ENCODE data around the gene SARDH.
A peak's percentile ranks its signal among the peaks of the same experiment; 100 is the strongest.
"Not testable (repeated sequence)": the region's sequence is repeated elsewhere in the genome, so short reads cannot be mapped to it uniquely, and the experiment has no call there.

The SARDH gene

GRCh38 chr9:133685653-133686609, 52.2 kb downstream of the SARDH start:
- no peak for DNase-seq (ENCODE audit: low read depth)

- no peak for DNase-seq (ENCODE audit: low read depth)
Observed at GRCh38 chr9:133684936-133685361, 53.2 kb downstream of the SARDH start.

DNA sequence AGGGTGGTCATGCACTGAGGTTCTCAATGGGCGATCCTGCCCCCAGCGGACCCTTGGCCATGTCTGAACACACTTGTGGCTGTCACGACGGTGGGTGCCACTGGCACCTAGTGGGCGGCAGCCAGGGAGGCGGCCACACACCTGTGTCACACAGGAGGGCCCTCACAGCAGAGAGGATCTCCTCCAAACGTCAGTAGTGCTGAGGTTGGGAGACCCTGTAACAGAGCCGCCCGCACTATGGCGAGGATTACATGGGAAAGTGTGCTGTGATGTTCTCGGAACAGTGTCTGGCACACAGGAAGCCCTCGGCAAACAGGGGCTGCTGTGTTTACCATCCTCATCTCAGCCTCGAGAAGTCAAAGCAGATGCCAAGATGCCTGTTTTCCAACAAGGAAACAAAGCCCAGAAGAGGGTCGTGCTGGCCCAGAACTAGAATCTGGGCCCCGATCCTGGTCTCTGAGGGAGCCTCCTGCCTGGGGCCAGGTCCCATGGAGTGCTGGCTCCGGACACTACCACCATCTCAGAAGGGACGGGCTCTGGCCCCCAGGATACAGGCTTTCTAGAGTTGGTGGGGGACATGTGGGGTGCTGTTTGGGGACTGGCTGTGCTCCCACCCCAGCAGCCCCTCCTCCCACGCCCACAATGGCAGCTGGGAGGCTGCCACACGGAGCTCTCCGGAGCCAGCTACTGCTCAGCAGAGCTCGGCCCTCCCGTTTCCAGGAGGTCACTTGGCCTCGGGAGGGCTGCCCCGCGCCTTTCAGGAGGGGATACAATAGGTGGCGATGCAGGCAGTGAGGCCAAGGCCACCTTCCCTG, 53.8 kb downstream of the SARDH start:
- no peak for DNase-seq (ENCODE audit: low read depth)

GRCh38 chr9:133683586-133684120, 54.5 kb downstream of the SARDH start:
- no peak for DNase-seq (ENCODE audit: low read depth)

GRCh38 chr9:133682818-133683585, 55.1 kb downstream of the SARDH start:
- DNase-seq (ENCODE audit: low read depth) = no peak

DNA sequence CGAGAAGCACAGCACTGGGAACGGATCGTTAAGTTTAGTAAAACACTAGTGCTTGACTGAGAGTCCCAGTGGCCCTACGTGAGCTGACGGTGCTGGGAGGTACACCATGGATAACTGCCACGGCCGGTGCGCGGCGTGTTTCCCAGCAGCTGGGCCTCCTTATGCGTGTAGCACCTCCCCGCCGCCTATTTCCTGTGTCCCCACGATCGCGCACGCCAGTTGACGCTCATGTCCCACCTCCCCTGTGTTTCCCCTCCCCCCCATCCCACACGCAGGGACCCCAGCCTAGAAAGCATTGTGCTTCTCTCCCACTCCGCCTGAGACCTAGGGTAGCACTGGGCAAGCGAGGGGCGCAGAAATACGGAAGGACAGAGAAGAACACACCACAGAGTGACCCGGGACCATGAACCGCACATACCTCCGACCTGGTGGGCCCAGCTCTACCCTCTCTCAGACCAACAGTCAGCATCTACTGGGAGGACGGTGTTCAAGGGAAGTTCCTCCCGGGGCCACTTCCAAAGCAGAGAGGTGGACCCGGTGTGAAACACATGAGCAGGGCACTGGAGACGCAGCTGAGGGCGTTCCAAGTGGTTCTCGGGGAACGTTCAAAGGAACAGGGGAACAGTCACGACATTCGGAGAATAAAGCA, 56.4 kb downstream of the SARDH start:
- no peak for DNase-seq (ENCODE audit: low read depth)

DNA sequence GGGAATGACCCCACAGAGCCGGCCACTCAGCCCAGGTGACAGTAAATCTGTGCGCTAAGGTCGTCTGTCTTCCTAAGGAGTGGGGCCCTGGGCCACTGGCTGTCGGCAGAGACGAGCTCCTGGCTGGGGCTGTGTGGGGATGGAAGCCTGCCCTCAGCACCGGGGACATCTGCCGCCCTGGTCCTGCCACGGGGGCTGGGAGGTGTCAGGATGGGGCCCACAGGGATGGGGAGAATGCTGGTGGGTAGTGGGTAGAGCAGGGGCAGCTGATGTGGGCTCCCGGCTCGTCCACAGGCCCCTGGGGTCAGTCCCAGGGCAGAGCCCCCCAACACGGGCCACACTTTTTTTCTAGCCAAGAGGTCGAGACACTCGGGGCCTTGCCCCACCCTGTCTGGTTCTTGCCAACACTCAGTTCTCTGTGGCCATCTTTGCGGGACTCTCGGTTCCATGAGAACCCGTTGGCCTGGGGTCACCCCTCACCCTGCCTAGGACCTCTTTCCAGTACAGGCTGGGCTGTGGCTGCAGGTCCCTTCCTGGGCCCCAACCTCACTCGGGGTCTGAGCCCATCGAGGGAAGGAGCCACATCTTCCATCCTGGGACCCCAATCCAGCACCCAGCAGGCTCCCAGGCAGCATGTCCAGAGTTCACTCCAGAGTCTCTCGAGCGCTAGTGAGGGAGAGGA, 57.0 kb downstream of the SARDH start:
- no peak for DNase-seq (ENCODE audit: low read depth)

DNA sequence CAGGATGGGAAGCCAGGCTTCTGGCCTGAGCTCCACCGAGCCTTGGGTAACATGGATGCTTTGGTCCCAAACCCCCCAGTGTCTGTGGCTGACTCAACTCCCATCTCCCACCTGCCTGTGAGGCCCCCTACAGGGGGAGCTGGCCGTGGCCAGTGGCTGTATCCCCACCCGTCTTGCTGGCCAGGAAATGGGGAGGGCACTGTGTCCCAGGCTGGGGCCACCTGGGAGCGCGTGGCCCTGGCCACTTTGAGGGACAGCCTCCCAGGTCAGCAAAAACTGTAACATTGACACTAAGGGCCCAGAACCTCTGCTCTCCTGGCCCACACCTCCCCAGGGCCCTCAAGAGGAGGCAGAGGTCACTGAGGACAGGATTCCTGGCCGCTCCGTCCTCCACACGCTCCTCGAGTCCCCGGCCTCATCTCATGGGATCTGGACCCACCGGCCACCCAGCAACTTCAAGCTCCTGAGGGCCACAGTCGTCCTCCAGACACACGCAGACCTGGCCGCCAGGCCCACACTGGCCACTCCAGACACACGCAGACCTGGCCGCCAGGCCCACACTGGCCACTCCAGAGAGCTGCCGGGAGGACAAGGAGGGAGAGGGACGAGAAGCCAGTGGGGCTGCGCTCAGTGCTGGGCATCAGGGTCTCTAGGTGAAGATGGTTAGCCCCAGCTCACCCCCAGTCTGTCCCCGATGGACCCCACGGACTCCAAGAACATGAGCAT, 57.7 kb downstream of the SARDH start:
- no peak for DNase-seq (ENCODE audit: low read depth)

GRCh38 chr9:133679466-133680061, 58.6 kb downstream of the SARDH start:
- DNase-seq (ENCODE audit: low read depth) = no peak

DNA sequence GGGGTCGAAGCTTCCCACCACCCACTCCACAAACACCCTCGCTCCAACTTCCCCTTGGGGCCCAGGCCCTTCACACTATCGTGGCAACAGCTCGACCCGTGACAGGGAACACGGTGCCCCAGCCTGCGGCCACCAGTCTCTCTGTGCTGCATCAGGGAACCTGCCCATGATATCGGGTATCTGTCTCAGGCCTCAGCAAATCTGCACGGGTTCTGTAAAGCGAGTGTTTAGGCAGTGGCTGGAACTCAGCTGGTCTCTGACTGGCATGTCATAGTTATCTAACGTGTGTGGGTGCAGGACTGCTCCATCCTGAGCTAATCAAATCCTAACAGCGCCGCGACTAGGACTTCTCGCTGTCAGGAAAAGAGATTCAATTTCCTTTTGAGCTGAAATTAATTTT, 59.1 kb downstream of the SARDH start:
- no peak for DNase-seq (ENCODE audit: low read depth)

DNA sequence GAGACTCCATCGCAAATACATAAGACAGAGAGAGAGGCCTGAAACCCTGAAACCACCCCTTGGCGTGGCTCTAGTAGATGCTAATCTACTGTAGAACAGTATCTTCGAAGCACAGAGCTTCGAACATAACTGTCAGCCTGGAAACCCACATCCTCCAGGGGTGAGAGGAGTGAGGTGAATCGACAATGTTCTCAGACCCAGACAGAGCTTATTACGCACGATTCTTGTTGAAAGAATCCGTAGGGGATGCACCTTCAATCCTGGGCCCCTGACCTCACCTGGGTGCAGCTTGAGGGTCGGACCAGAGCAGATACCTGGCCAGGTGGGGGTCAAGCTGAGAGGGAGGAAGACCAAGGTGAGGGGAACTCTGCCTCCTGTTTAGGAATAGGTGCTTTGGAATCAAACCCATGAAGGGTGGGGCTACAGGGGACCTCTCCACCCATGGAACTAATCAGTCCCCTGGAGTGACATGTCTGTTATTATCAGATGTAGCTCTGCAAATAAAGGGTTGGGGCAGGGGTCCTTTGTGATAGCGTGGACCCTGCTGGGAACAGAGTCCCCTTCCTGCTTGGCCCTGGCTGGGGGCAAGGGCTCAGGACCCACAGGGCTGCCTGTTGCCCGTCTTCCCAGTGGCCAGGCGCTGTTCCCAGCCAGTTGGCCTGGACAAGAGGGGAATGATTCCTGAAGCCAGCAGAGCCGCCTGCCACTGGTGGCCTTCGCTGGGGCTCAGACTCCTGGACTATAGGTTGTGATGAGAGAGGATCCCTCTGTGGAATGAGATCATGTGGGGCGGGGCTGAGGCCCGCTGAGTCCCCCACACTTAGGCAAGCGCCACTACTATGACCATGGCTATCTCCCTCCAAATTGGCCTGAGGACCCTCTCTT, 60.8 kb downstream of the SARDH start:
- DNase-seq (ENCODE audit: low read depth) = no peak

DNA sequence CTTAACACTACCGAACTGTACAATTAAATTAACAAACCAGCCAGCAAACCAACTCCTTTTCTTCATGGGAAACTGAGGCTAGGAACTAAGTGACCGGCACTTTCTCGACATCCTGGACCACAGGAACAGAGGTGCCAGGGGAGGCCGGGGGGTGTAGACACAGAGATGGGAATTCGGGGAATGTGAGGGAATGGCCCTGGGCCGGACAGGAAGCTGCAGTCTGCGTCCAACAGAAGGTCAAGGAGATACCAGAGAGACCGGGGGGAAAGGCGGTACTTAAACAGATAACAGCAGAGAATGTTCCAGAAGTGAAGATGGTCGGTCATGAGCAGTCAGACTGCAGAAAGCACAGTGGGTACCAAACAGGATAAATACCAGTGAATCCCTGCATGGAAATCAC, 61.7 kb downstream of the SARDH start:
- peak; percentile 37 for DNase-seq (ENCODE audit: low read depth)

- not testable (repeated sequence) for DNase-seq (ENCODE audit: low read depth)
Observed at GRCh38 chr9:133675796-133676195, 62.4 kb downstream of the SARDH start.

- no peak for DNase-seq (ENCODE audit: low read depth)
Observed at GRCh38 chr9:133674091-133674490, 64.1 kb downstream of the SARDH start.

DNA sequence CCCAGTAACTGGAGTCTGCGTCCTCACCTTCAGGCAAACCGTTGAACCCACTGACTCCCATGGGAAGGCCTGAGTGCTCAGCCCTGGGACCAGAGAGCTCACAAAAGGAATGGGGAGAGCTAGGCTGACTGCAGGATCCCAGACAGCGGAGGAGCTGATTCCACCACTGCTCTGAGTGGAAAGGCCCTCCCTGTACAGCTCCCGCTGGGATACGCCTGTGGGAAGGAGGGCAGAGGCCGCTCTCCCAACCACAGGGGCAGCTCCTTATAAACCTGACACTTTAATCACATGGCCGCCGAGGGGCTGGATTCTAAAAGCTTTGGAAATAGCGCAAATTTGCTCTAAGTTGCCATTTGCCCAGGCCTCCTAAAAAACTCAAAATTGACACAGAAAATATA, 64.9 kb downstream of the SARDH start:
- peak; percentile 36 for DNase-seq (ENCODE audit: low read depth)

GRCh38 chr9:133672503-133673257, 65.5 kb downstream of the SARDH start:
- no peak for DNase-seq (ENCODE audit: low read depth)

DNA sequence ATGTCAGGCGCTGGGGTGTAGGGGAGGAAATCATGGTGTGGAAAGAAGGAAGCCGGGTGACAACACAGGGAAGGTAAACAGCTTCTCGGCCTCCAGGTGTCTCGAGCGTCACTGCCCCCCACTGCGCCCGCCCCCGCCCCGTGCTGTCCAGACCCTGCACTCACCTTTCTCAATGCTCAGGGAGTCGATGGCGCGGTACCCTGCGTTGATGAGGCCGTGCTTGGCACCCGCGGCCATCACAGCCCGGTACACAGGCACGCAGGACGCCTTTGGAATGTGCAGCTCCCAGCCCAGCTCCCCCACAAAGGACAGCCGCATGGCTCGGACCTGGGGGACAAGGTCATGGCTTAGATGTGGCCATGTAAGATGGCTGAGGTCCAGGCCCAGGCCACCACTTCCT, 66.8 kb downstream of the SARDH start:
- DNase-seq (ENCODE audit: low read depth) = no peak

DNA sequence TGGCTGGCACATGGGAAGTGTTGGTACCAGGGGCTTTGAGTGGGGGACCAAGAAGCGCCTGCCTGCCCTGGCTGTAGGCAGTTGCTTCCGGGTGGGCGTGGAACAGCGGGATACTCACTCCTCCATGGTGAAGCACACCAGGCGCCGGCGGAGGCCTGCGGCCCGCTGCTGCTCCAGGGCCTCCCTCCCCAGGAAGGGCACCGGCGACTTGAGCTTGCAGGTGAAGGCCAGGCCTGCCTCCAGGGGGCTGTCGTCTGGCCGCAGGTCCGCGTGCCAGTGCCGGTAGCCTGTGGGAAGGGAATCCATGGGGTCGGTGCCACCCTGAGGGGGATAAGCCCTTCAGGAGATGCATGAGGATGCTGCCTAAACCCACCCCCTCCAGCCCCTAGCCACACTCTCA, 67.7 kb downstream of the SARDH start:
- DNase-seq (ENCODE audit: low read depth) = no peak

Measured in amniotic epithelial cell (primary cell).